ENCODE measurements around the gene LENG9. TPM values are rescaled to one million over a fixed set of nuclear protein-coding genes. Genes with fewer than 3 reads are reported as not detected.
"Not testable (repeated sequence)": the region's sequence is repeated elsewhere in the genome, so short reads cannot be mapped to it uniquely, and the experiment has no call there.

The LENG9 gene
- total RNA-seq, 1 experiment from 2014 or later, result 2.1 TPM

GRCh38 chr19:54478677-54479266 lies 15.2 kb upstream of the LENG9 start:
- peak; percentile 63 for DNase-seq (ENCODE audit: low read depth)

- DNase-seq (ENCODE audit: low read depth), result no peak
Measured at GRCh38 chr19:54477650-54478049, 14.1 kb upstream of the LENG9 start.

- no peak for DNase-seq (ENCODE audit: low read depth)
Measured at GRCh38 chr19:54475706-54476105, 12.1 kb upstream of the LENG9 start.

GRCh38 chr19:54473892-54474372 lies 10.4 kb upstream of the LENG9 start:
- no peak for DNase-seq (ENCODE audit: low read depth)

GRCh38 chr19:54473071-54473891 lies 9.7 kb upstream of the LENG9 start, which contains the start of gene CDC42EP5:
Gene CDC42EP5 (minus strand): TSS chr19:54473296. CDS start chr19:54465547, 7,749 bp downstream.
- peak; percentile 85 for DNase-seq (ENCODE audit: low read depth)

GRCh38 chr19:54470991-54471782 lies 7.6 kb upstream of the LENG9 start:
- peak; percentile 48 for DNase-seq (ENCODE audit: low read depth)

GRCh38 chr19:54470276-54470887 lies 6.8 kb upstream of the LENG9 start:
- DNase-seq (ENCODE audit: low read depth), result no peak

- no peak for DNase-seq (ENCODE audit: low read depth)
Measured at GRCh38 chr19:54469496-54469934, 5.9 kb upstream of the LENG9 start.

GRCh38 chr19:54466110-54466480 lies 2.5 kb upstream of the LENG9 start:
- not testable (repeated sequence) for DNase-seq (ENCODE audit: low read depth)

- no peak for DNase-seq (ENCODE audit: low read depth)
Measured at GRCh38 chr19:54465426-54466109, 2.0 kb upstream of the LENG9 start.

GRCh38 chr19:54464630-54465425 lies 1.2 kb upstream of the LENG9 start:
- DNase-seq (ENCODE audit: low read depth), result peak; percentile 90

GRCh38 chr19:54464044-54464629 lies 559 bp upstream of the LENG9 start:
- DNase-seq (ENCODE audit: low read depth), result peak; percentile 80

- peak; percentile 83 for DNase-seq (ENCODE audit: low read depth)
Measured at GRCh38 chr19:54462655-54463530, 685 bp downstream of the LENG9 start.

- no peak for DNase-seq (ENCODE audit: low read depth)
Measured at GRCh38 chr19:54462047-54462654, 1.4 kb downstream of the LENG9 start.

GRCh38 chr19:54461613-54462012 lies 2.0 kb downstream of the LENG9 start:
- DNase-seq (ENCODE audit: low read depth), result no peak

GRCh38 chr19:54461210-54461609 lies 2.4 kb downstream of the LENG9 start:
- no peak for DNase-seq (ENCODE audit: low read depth)

GRCh38 chr19:54460230-54461005 lies 3.2 kb downstream of the LENG9 start:
- no peak for DNase-seq (ENCODE audit: low read depth)
